Mesenchymal stem cell (in vitro differentiated cells and primary cell): ENCODE measurements around the gene SMARCA4.
A peak's percentile ranks its signal among the peaks of the same experiment; 100 is the strongest.

Source experiments
- DNase-seq: peaks from one replicate; pipeline ENCODE4 v3.0.0-alpha.2; 2013
- H2AFZ ChIP-seq: one replicate; pipeline ENCODE4 v1.6.1; 2013; ENCODE audit warnings: low read depth, mild to moderate bottlenecking, control low read depth, inconsistent platforms, low read length, moderate library complexity
- H2AK5ac ChIP-seq: 2 replicates; pipeline ENCODE4 v1.6.1; 2013; ENCODE audit warnings: low read length, moderate library complexity, mild to moderate bottlenecking, inconsistent platforms; ENCODE audit not compliant: severe bottlenecking
- H2BK120ac ChIP-seq: one replicate; pipeline ENCODE4 v1.6.1; 2013; ENCODE audit warnings: low read depth, mild to moderate bottlenecking, inconsistent platforms, low read length, moderate library complexity
- H2BK12ac ChIP-seq, 2 experiments: one replicate each; pipeline ENCODE4 v1.6.1; 2013; ENCODE audit warnings: inconsistent platforms in 2 of 2, low read length in 2 of 2, mild to moderate bottlenecking in 2 of 2, moderate library complexity in 2 of 2, control low read depth in 1 of 2
- H2BK15ac ChIP-seq: one replicate; pipeline ENCODE4 v1.6.1; 2013; ENCODE audit warnings: mild to moderate bottlenecking, low read depth, inconsistent platforms; ENCODE audit not compliant: poor library complexity, severe bottlenecking
- H2BK5ac ChIP-seq: 2 replicates; pipeline ENCODE4 v1.6.1; 2013; ENCODE audit warnings: low read depth, mild to moderate bottlenecking, low read length, control low read depth, inconsistent platforms; ENCODE audit not compliant: poor library complexity, severe bottlenecking
- H3K14ac ChIP-seq, 2 experiments: one replicate each; pipeline ENCODE4 v1.6.1; 2013; ENCODE audit warnings: inconsistent platforms in 2 of 2, low read length in 2 of 2, control low read depth in 1 of 2, mild to moderate bottlenecking in 1 of 2, moderate library complexity in 1 of 2
- H3K18ac ChIP-seq, 2 experiments: one replicate each; pipeline ENCODE4 v1.6.1; 2013; ENCODE audit warnings: inconsistent platforms in 2 of 2, low read length in 2 of 2, control low read depth in 1 of 2, low read depth in 1 of 2, mild to moderate bottlenecking in 1 of 2
- H3K23ac ChIP-seq, 2 experiments: one replicate each; pipeline ENCODE4 v1.6.1; 2013; ENCODE audit warnings: inconsistent platforms in 2 of 2, low read length in 2 of 2, mild to moderate bottlenecking in 2 of 2, moderate library complexity in 2 of 2, control low read depth in 1 of 2
- H3K27ac ChIP-seq: 2 replicates; pipeline ENCODE4 v1.5.1; 2013; ENCODE audit warnings: mild to moderate bottlenecking, moderate library complexity, low read length, control low read depth, inconsistent platforms; ENCODE audit not compliant: poor library complexity, severe bottlenecking
- H3K27me3 ChIP-seq, 2 experiments: 2 replicates each; pipeline versions ENCODE4 v1.6.1 to v1.7.0; 2013; ENCODE audit warnings: low read length in 2 of 2, mild to moderate bottlenecking in 2 of 2, moderate library complexity in 2 of 2, control low read depth in 1 of 2, inconsistent platforms in 1 of 2; ENCODE audit not compliant: control insufficient read depth in 1 of 2, insufficient read depth in 1 of 2
- H3K36me3 ChIP-seq, 2 experiments: 2 replicates each; pipeline versions ENCODE4 v1.6.1 to v1.7.0; 2013; ENCODE audit warnings: low read length in 2 of 2, control low read depth in 1 of 2, inconsistent platforms in 1 of 2, low read depth in 1 of 2, mild to moderate bottlenecking in 1 of 2; ENCODE audit not compliant: insufficient read depth in 2 of 2, control insufficient read depth in 1 of 2
- H3K4ac ChIP-seq, 2 experiments: one replicate each; pipeline ENCODE4 v1.6.1; 2013; ENCODE audit warnings: inconsistent platforms in 2 of 2, low read length in 2 of 2, mild to moderate bottlenecking in 2 of 2, moderate library complexity in 2 of 2, control low read depth in 1 of 2, low read depth in 1 of 2
- H3K4me1 ChIP-seq: 2 replicates; pipeline ENCODE4 v1.6.1; 2013; ENCODE audit warnings: low read depth, low read length, control low read depth; ENCODE audit not compliant: control insufficient read depth, insufficient read depth
- H3K4me2 ChIP-seq: 2 replicates; pipeline ENCODE4 v1.6.1; 2013; ENCODE audit warnings: low read length, mild to moderate bottlenecking, inconsistent platforms; ENCODE audit not compliant: poor library complexity, severe bottlenecking
- H3K4me3 ChIP-seq, 2 experiments: 2 replicates each; pipeline versions ENCODE4 v1.5.1 to v1.7.0; 2013; ENCODE audit warnings: low read length in 2 of 2, mild to moderate bottlenecking in 2 of 2, control low read depth in 1 of 2, low read depth in 1 of 2; ENCODE audit not compliant: insufficient read depth in 1 of 2
- H3K79me1 ChIP-seq: replicated peaks from 2 replicates; pipeline ENCODE4 v1.6.1; 2013; ENCODE audit warnings: mild to moderate bottlenecking, control low read depth, low read length, inconsistent platforms; ENCODE audit not compliant: poor library complexity, severe bottlenecking
- H3K9ac ChIP-seq: 2 replicates; pipeline ENCODE4 v1.7.0; 2013; ENCODE audit warnings: mild to moderate bottlenecking, low read length, moderate library complexity
- H3K9me3 ChIP-seq: 2 replicates; pipeline ENCODE4 v1.7.0; 2013; ENCODE audit warnings: mild to moderate bottlenecking, low read length; ENCODE audit not compliant: control insufficient read depth
- H4K8ac ChIP-seq: one replicate; pipeline ENCODE4 v1.6.1; 2013; ENCODE audit warnings: inconsistent platforms, mild to moderate bottlenecking, low read length, moderate library complexity
- H4K91ac ChIP-seq: one replicate; pipeline ENCODE4 v1.6.1; 2013; ENCODE audit warnings: mild to moderate bottlenecking, low read length, inconsistent platforms
- WGBS: methylation state at CpG from one replicate; pipeline ENCODE4 v1.1.7; 2013; ENCODE audit warnings: mixed read lengths; 5-methylcytosine and 5-hydroxymethylcytosine counted together

SMARCA4 gene

GRCh38 chr19:11024259-11024658 is 63.4 kb downstream of the SMARCA4 start:
- H3K4me3 ChIP-seq, result no peak overlapping the region
- peaks cover 93 to 94% of the 10 kb centered on the region in 2 experiments for H3K36me3 ChIP-seq
- H4K91ac ChIP-seq, result no peak overlapping the region
- H3K9ac ChIP-seq, result no peak overlapping the region
- no peak overlapping the region for H3K4ac ChIP-seq
- no peaks in the 10 kb centered on the region for H3K9me3 ChIP-seq
- 97% methylated on average over 13 of the region's 13 CpGs for WGBS
- H3K23ac ChIP-seq, result peak overlapping the region in 1 of 2 experiments; percentile 42
- peaks cover 62% of the 10 kb centered on the region for H3K79me1 ChIP-seq
- H4K8ac ChIP-seq, result no peak overlapping the region
- DNase-seq, result no peak
- no peak overlapping the region for H2AK5ac ChIP-seq
- no peaks in the 10 kb centered on the region for H3K27me3 ChIP-seq
- no peak overlapping the region for H2BK15ac ChIP-seq
- no peak overlapping the region for H2BK120ac ChIP-seq
- peaks cover 2% of the 10 kb centered on the region for H3K4me1 ChIP-seq
- no peak overlapping the region for H3K14ac ChIP-seq
- H3K4me2 ChIP-seq, result no peak overlapping the region
- no peak overlapping the region for H2BK5ac ChIP-seq
- no peak overlapping the region for H2BK12ac ChIP-seq
- no peak overlapping the region for H3K27ac ChIP-seq
- no peak overlapping the region for H3K18ac ChIP-seq
- H2AFZ ChIP-seq, result no peak overlapping the region

- Histone ChIP-seq H3K23ac (no peak overlapping the region), H3K79me1 (peaks cover 57% of the 10 kb centered on the region), H4K91ac (no peak overlapping the region), H3K4ac (no peak overlapping the region), H2BK5ac (no peak overlapping the region), H4K8ac (no peak overlapping the region), H3K9me3 (no peaks in the 10 kb centered on the region), H2BK15ac (no peak overlapping the region), H3K27ac (no peak overlapping the region), H3K9ac (no peak overlapping the region), H3K18ac (no peak overlapping the region), H2BK120ac (no peak overlapping the region), H2AFZ (no peak overlapping the region), H3K4me1 (peaks cover 2% of the 10 kb centered on the region), H3K27me3 (no peaks in the 10 kb centered on the region), H3K14ac (no peak overlapping the region), H3K4me2 (no peak overlapping the region), H2AK5ac (no peak overlapping the region), H2BK12ac (no peak overlapping the region), H3K4me3 (no peak overlapping the region), H3K36me3 (peaks cover 91 to 93% of the 10 kb centered on the region in 2 experiments)
- DNase-seq, result no peak
- 98% methylated on average over 6 of the region's 6 CpGs for WGBS
Measured at GRCh38 chr19:11025006-11025405, 64.2 kb downstream of the SMARCA4 start.

- H3K36me3 ChIP-seq, result peaks cover 92 to 93% of the 10 kb centered on the region in 2 experiments
- H2AFZ ChIP-seq, result no peak overlapping the region
- no peaks in the 10 kb centered on the region for H3K9me3 ChIP-seq
- H3K4me1 ChIP-seq, result peaks cover 2% of the 10 kb centered on the region
- H2AK5ac ChIP-seq, result no peak overlapping the region
- H3K18ac ChIP-seq, result no peak overlapping the region
- no peak overlapping the region for H2BK120ac ChIP-seq
- no peak overlapping the region for H2BK15ac ChIP-seq
- H4K8ac ChIP-seq, result no peak overlapping the region
- H3K14ac ChIP-seq, result no peak overlapping the region
- no peak overlapping the region for H3K4ac ChIP-seq
- H3K27ac ChIP-seq, result no peak overlapping the region
- H2BK12ac ChIP-seq, result no peak overlapping the region
- peaks cover 60% of the 10 kb centered on the region for H3K79me1 ChIP-seq
- DNase-seq, result no peak
- H3K23ac ChIP-seq, result no peak overlapping the region
- no peak overlapping the region for H2BK5ac ChIP-seq
- no peak overlapping the region for H3K4me2 ChIP-seq
- WGBS, result 97% methylated on average over 18 of the region's 18 CpGs
- no peak overlapping the region for H4K91ac ChIP-seq
- no peaks in the 10 kb centered on the region for H3K27me3 ChIP-seq
- no peak overlapping the region for H3K9ac ChIP-seq
- no peak overlapping the region for H3K4me3 ChIP-seq
Measured at GRCh38 chr19:11025445-11025844, 64.6 kb downstream of the SMARCA4 start.

- no peak overlapping the region for H3K14ac ChIP-seq
- H2AFZ ChIP-seq, result no peak overlapping the region
- H4K91ac ChIP-seq, result no peak overlapping the region
- H2BK15ac ChIP-seq, result no peak overlapping the region
- peaks cover 63% of the 10 kb centered on the region for H3K79me1 ChIP-seq
- H3K27ac ChIP-seq, result no peak overlapping the region
- H3K36me3 ChIP-seq, result peaks cover 91 to 93% of the 10 kb centered on the region in 2 experiments
- no peak overlapping the region for H2BK5ac ChIP-seq
- H2BK120ac ChIP-seq, result no peak overlapping the region
- no peak overlapping the region for H2AK5ac ChIP-seq
- peaks cover 2% of the 10 kb centered on the region for H3K4me1 ChIP-seq
- no peak overlapping the region for H3K4ac ChIP-seq
- no peak overlapping the region for H3K4me3 ChIP-seq
- 92% methylated on average over 16 of the region's 16 CpGs for WGBS
- no peak overlapping the region for H2BK12ac ChIP-seq
- no peak overlapping the region for H4K8ac ChIP-seq
- H3K9me3 ChIP-seq, result no peaks in the 10 kb centered on the region
- no peak for DNase-seq
- H3K18ac ChIP-seq, result no peak overlapping the region
- no peak overlapping the region for H3K23ac ChIP-seq
- no peak overlapping the region for H3K4me2 ChIP-seq
- H3K27me3 ChIP-seq, result no peaks in the 10 kb centered on the region
- H3K9ac ChIP-seq, result no peak overlapping the region
Measured at GRCh38 chr19:11025997-11026396, 65.2 kb downstream of the SMARCA4 start.
